H1 (cell line): ENCODE measurements around the gene IFITM2. TPM values are rescaled to one million over a fixed set of nuclear protein-coding genes. Genes with fewer than 3 reads are reported as not detected.

Experiments
- CTCF ChIA-PET: fragments of 300-600 bp; sonication (Branson Sonifier 250); formaldehyde crosslinking; loops from one replicate; lab custom pipeline; 2021; ENCODE audit not compliant: partially characterized antibody; lab: Charles Lee
- POLR2A ChIA-PET: fragments of 300-600 bp; sonication (Branson Sonifier 250); formaldehyde crosslinking; loops from one replicate; lab custom pipeline; 2021; ENCODE audit warnings: inconsistent platforms; ENCODE audit not compliant: partially characterized antibody; lab: Charles Lee
- DNase-seq, 2 experiments: peaks; one replicate each; pipeline versions ENCODE4 v3.0.0 to v3.0.0-alpha.2; 2010 to 2022; ENCODE audit warnings: low spot score in 2 of 2, low read depth in 1 of 2, mixed read lengths in 1 of 2
- FAIRE-seq: peaks from 2 replicates; lab custom pipeline; 2011; peaks lifted over from hg19 to GRCh38; lab: Jason Lieb, UNC
- H2AFZ ChIP-seq: 2 replicates; pipeline ENCODE4 v1.8.1; 2012; ENCODE audit warnings: low read length, inconsistent platforms
- H2AK5ac ChIP-seq: 2 replicates; pipeline ENCODE4 v1.6.1; 2013; ENCODE audit warnings: low read depth, low read length
- H2BK120ac ChIP-seq: replicated peaks from 2 replicates; pipeline ENCODE3; 2013; ENCODE audit warnings: low read depth, low read length, inconsistent platforms
- H2BK12ac ChIP-seq: 2 replicates; pipeline ENCODE4 v1.6.1; 2013; ENCODE audit warnings: low read depth, low read length
- H2BK15ac ChIP-seq: 2 replicates; pipeline ENCODE4 v1.6.1; 2013; ENCODE audit warnings: low read length
- H2BK20ac ChIP-seq: 2 replicates; pipeline ENCODE4 v1.6.1; 2013; ENCODE audit warnings: low read length
- H2BK5ac ChIP-seq: 2 replicates; pipeline ENCODE4 v1.6.1; 2013; ENCODE audit warnings: low read depth, low read length
- H3K14ac ChIP-seq: 2 replicates; pipeline ENCODE4 v1.6.1; 2013; ENCODE audit warnings: inconsistent platforms; ENCODE audit not compliant: insufficient read length
- H3K18ac ChIP-seq: 2 replicates; pipeline ENCODE4 v1.6.1; 2013; ENCODE audit warnings: low read length; ENCODE audit errors: extremely low read depth
- H3K23ac ChIP-seq: 2 replicates; pipeline ENCODE4 v1.6.1; 2013; ENCODE audit warnings: inconsistent platforms; ENCODE audit not compliant: insufficient read length
- H3K23me2 ChIP-seq: 2 replicates; pipeline ENCODE4 v1.6.1; 2013; ENCODE audit warnings: low read depth, low read length
- H3K27ac ChIP-seq: 2 replicates; pipeline ENCODE4 v1.6.1; 2011; ENCODE audit warnings: low read depth, low read length, inconsistent platforms
- H3K27me3 ChIP-seq, 4 experiments: replicated peaks in 1 of 4; 1 replicate in 1 of 4; 2 replicates in 3 of 4; pipeline versions ENCODE4 v1.6.1 to v1.8.1; 2011 to 2013; ENCODE audit warnings: low read length in 3 of 4, mild to moderate bottlenecking in 3 of 4, inconsistent platforms in 2 of 4, mixed read lengths in 2 of 4, moderate library complexity in 1 of 4; ENCODE audit not compliant: control insufficient read depth in 3 of 4, insufficient read depth in 3 of 4; ENCODE audit errors: extremely low read depth in 1 of 4
- H3K36me3 ChIP-seq, 4 experiments: 2 replicates each; pipeline versions ENCODE4 v1.6.1 to v1.8.1; 2011 to 2013; ENCODE audit warnings: mild to moderate bottlenecking in 4 of 4, low read length in 3 of 4, moderate library complexity in 2 of 4, control low read depth in 1 of 4, inconsistent platforms in 1 of 4; ENCODE audit not compliant: insufficient read depth in 4 of 4, control insufficient read depth in 2 of 4
- H3K4ac ChIP-seq: replicated peaks from 2 replicates; pipeline ENCODE3; 2013; ENCODE audit warnings: low read length, low read depth, mixed read lengths, inconsistent platforms; ENCODE audit not compliant: insufficient read length
- H3K4me1 ChIP-seq, 4 experiments: replicated peaks in 1 of 4; 1 replicate in 1 of 4; 2 replicates in 3 of 4; pipeline versions ENCODE4 v1.6.1 to v1.8.1; 2011 to 2013; ENCODE audit warnings: low read length in 3 of 4, inconsistent platforms in 2 of 4, mixed read lengths in 1 of 4; ENCODE audit not compliant: insufficient read depth in 4 of 4, control insufficient read depth in 3 of 4
- H3K4me2 ChIP-seq, 2 experiments: 2 replicates each; pipeline versions ENCODE4 v1.6.1 to v1.8.1; 2011 to 2013; ENCODE audit warnings: low read depth in 2 of 2, low read length in 2 of 2, control low read depth in 1 of 2, inconsistent platforms in 1 of 2, mild to moderate bottlenecking in 1 of 2; ENCODE audit not compliant: insufficient read depth in 1 of 2
- H3K4me3 ChIP-seq, 4 experiments: fragments of 200-600, 300-600 bp in 1 of 4; sonication (generic), shearing (Covaris generic), sonication (Bioruptor Twin) in 1 of 4; 2 replicates each; pipeline versions ENCODE4 v1.5.1 to v1.8.1; 2011 to 2016; ENCODE audit warnings: low read length in 4 of 4, low read depth in 3 of 4, control low read depth in 2 of 4, inconsistent platforms in 2 of 4, mild to moderate bottlenecking in 2 of 4, mixed read lengths in 1 of 4, moderate library complexity in 1 of 4; ENCODE audit not compliant: insufficient read depth in 2 of 4; ENCODE audit errors: extremely low read depth in 1 of 4
- H3K56ac ChIP-seq: replicated peaks from 2 replicates; pipeline ENCODE3; 2013; ENCODE audit warnings: low read depth, mild to moderate bottlenecking, mixed read lengths, low read length, inconsistent platforms; ENCODE audit not compliant: insufficient read length
- H3K79me1 ChIP-seq: 2 replicates; pipeline ENCODE4 v1.6.1; 2013; ENCODE audit warnings: low read depth, low read length, control low read depth
- H3K79me2 ChIP-seq, 2 experiments: 2 replicates each; pipeline versions ENCODE4 v1.6.1 to v1.8.1; 2012 to 2013; ENCODE audit warnings: low read length in 2 of 2, mild to moderate bottlenecking in 2 of 2, inconsistent platforms in 1 of 2; ENCODE audit not compliant: insufficient read depth in 2 of 2, control insufficient read depth in 1 of 2
- H3K9ac ChIP-seq, 4 experiments: replicated peaks in 1 of 4; 1 replicate in 1 of 4; 2 replicates in 3 of 4; pipeline versions ENCODE4 v1.6.1 to v1.8.1; 2011 to 2013; ENCODE audit warnings: low read depth in 3 of 4, low read length in 3 of 4, control low read depth in 2 of 4, mild to moderate bottlenecking in 2 of 4, moderate library complexity in 2 of 4, inconsistent platforms in 1 of 4; ENCODE audit errors: extremely low read depth in 1 of 4
- H3K9me3 ChIP-seq, 2 experiments: 2 replicates each; pipeline versions ENCODE4 v1.6.1 to v1.8.1; 2012 to 2013; ENCODE audit warnings: mild to moderate bottlenecking in 2 of 2, moderate library complexity in 2 of 2, control low read depth in 1 of 2, inconsistent platforms in 1 of 2, low read depth in 1 of 2, low read length in 1 of 2, mixed read lengths in 1 of 2; ENCODE audit not compliant: insufficient read depth in 2 of 2
- H4K20me1 ChIP-seq, 2 experiments: replicated peaks in 1 of 2; 2 replicates each; pipeline versions ENCODE3 to v1.8.1; 2011 to 2013; ENCODE audit warnings: inconsistent platforms in 2 of 2, low read length in 2 of 2, mild to moderate bottlenecking in 1 of 2; ENCODE audit not compliant: insufficient read depth in 2 of 2, control insufficient read depth in 1 of 2
- H4K5ac ChIP-seq: 2 replicates; pipeline ENCODE4 v1.6.1; 2013; ENCODE audit warnings: low read length, low read depth, mixed read lengths, inconsistent platforms; ENCODE audit not compliant: insufficient read length
- H4K8ac ChIP-seq: 2 replicates; pipeline ENCODE4 v1.8.0; 2013; ENCODE audit warnings: mild to moderate bottlenecking, moderate library complexity, low read length, inconsistent platforms; ENCODE audit not compliant: insufficient read depth; ENCODE audit errors: extremely low read depth
- H4K91ac ChIP-seq: replicated peaks from 2 replicates; pipeline ENCODE3; 2013; ENCODE audit warnings: low read length, mixed read lengths, inconsistent platforms; ENCODE audit not compliant: insufficient read length
- SIX5 ChIP-seq: IDR thresholded peaks from 2 replicates; pipeline ENCODE4 v1.6.1; 2011; ENCODE audit warnings: mild to moderate bottlenecking, low read depth, low read length
- WGBS, 2 experiments: shearing (Covaris generic) in 1 of 2; methylation state at CpG; one replicate each; pipeline versions ENCODE4 v1.1.6 to v1.1.7; 2013 to 2015; ENCODE audit warnings: low lambda C conversion rate in 2 of 2, mixed read lengths in 2 of 2, inconsistent platforms in 1 of 2, low coverage in 1 of 2, missing lambda C conversion rate in 1 of 2; ENCODE audit not compliant: insufficient replicate concordance in 2 of 2, insufficient coverage in 1 of 2, insufficient read length in 1 of 2; ENCODE audit errors: extremely low coverage in 1 of 2, missing lambda C conversion rate in 1 of 2; 5-methylcytosine and 5-hydroxymethylcytosine counted together
- polyA plus RNA-seq, 7 experiments: library from polyadenylated mRNA; depleted of rRNA in 3 of 7; stranded (reverse) in 5 of 7; unstranded in 2 of 7; fragments of >200 nt in 5 of 7; fragments of 200-250 nt in 2 of 7; gene quantifications; 1 replicate in 5 of 7; 2 replicates in 1 of 7; 4 replicates in 1 of 7; pipeline versions ENCODE4 v1.2.1 to v1.2.3, GENCODE V29; 2011 to 2013; ENCODE audit warnings: missing spikeins in 2 of 7, mixed read lengths in 2 of 7
- total RNA-seq: library from RNA; stranded (reverse); fragmentation: NEBNext Ultra II Directional; extraction: Animal tissue kit (Norgen Biotek cat#: 25700); gene quantifications from 2 replicates; pipeline ENCODE4 v1.2.1, GENCODE V29; 2021

The IFITM2 gene
- total and polyA plus RNA-seq, 2 of the 8 experiments (the other 6 are each of a cell fraction or from before 2014, with no cell fraction given): 399 to 764 TPM

DNA sequence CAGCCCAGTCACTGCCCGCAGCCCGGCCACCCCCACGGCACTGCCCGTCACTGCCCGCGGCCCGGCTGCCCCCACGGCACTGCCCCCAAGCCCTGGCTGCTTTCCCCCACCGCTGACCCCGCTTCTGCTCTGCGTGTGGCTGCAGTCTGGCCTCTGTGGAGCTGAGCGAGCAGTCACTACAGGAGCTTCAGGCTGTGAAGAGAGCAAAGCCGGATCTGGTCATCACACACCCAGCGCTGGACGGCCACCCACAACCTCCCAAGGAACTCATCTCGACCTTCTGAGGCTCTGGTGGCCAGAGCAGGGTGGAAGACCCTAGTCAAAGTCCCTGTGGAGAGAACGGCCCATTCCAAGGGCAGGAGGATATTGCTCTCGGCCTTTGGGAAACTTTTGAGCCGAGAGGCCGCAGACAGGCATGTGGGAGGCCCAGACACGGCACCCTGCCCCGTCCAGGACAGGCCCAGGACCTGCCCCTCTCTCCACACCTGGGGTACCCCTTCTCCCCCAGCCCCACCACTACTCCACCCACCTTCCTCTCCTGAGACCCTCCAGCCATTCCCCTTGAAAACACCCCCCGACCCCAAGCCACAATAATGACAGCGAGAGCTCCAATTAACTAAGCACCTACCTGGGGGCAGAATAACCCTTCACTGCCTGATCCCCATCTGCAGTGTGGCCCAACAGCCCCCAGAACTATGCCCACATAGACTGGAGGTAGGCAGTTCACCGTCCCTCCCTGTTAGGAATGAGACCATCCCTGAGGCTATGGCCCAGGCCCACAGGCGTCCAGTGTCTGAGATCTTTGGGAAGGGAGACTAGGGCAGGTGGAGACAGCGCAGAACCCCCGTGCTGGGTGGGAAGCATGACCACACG is 22.4 kb upstream of the IFITM2 start:
- no peak overlapping the region for H4K5ac ChIP-seq
- H4K20me1 ChIP-seq: no peaks in the 10 kb centered on the region
- H2BK20ac ChIP-seq: no peak overlapping the region
- H3K27ac ChIP-seq: no peak overlapping the region
- peaks cover 0 to 3% of the 10 kb centered on the region in 2 experiments; a peak in 1 of 4 replicates for H3K9me3 ChIP-seq
- WGBS, 2 experiments: 86% methylated on average over 23 of the region's 29 CpGs; no CpG with 5 or more reads in 1 of the 2 experiments
- peaks cover 5% of the 10 kb centered on the region; the same call in 1 of the 2 replicates for H3K23me2 ChIP-seq
- H3K4me3 ChIP-seq: no peak overlapping the region
- no peaks in the 10 kb centered on the region for H3K79me2 ChIP-seq
- no peak overlapping the region for H3K23ac ChIP-seq
- peak overlapping the region; percentile 82; the same call in 1 of the 2 replicates for H4K8ac ChIP-seq
- no peak overlapping the region for H3K14ac ChIP-seq
- H3K27me3 ChIP-seq: peaks cover 5 to 16% (median 13%) of the 10 kb centered on the region in 4 experiments; a peak in 6 of 7 replicates
- peak overlapping the region; percentile 27; the same call in 1 of the 2 replicates for H2BK12ac ChIP-seq
- H2AFZ ChIP-seq: no peak overlapping the region
- no peak overlapping the region for H3K56ac ChIP-seq
- no peaks in the 10 kb centered on the region for H3K36me3 ChIP-seq
- H2AK5ac ChIP-seq: no peak overlapping the region
- no peak overlapping the region for H3K9ac ChIP-seq
- H2BK15ac ChIP-seq: 0 out of 2 replicates have a peak overlapping the region, but pooled peaks have one; percentile 72
- H4K91ac ChIP-seq: peak overlapping the region; percentile 81
- H3K4me1 ChIP-seq: peaks cover 0 to 23% (median 17%) of the 10 kb centered on the region in 4 experiments; a peak in 6 of 7 replicates
- peak overlapping the region; percentile 36 for H3K4ac ChIP-seq
- ChIA-PET POLR2A (interaction anchor here (1.1 to 7.7 kb wide), 4 partner anchors 9 to 86 kb away, joined by 3 to 51 read pairs (median 10); partner anchors contain the start of gene IFITM5), CTCF (interaction anchor here (1.0 to 8.6 kb wide), 4 partner anchors 9 to 34 kb away, joined by 3 to 88 read pairs (median 7); no protein-coding TSS in a partner anchor)
- H3K18ac ChIP-seq: peak overlapping the region; percentile 48; the same call in 1 of the 2 replicates
- H3K79me1 ChIP-seq: 0 out of 2 replicates have a peak, but pooled peaks cover 4% of the 10 kb centered on the region
- H3K4me2 ChIP-seq: no peak overlapping the region
- no peak overlapping the region for H2BK120ac ChIP-seq
- FAIRE-seq (no peak), DNase-seq (peak in 1 of 2 experiments; percentile 41)
- no peak overlapping the region for H2BK5ac ChIP-seq
- no peak for TF ChIP-seq SIX5
- TF ChIP-seq, all 59 proteins: peak for 0
